ENCODE measurements around the gene XRCC5.
"Not testable (repeated sequence)": the region's sequence is repeated elsewhere in the genome, so short reads cannot be mapped to it uniquely, and the experiment has no call there.

DNA sequence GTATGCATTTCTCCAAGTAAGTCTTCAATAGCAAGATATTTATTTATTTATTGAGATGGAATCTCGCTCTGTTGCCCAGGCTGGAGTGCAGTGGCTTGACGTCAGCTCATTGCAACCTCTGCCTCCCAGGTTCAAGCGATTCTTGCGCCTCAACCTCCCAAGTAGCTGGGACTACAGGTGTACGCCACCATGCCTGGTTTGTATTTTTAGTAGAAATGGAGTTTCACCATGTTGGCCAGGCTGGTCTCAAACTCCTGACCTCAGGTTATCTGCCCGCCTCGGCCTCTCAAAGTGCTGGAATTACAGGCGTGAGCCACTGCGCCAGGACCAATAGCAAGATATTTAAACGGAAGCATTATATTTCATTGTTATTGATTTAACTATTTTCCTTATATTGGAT lies 29.1 kb upstream of the XRCC5 start:
- not testable (repeated sequence) for TF ChIP-seq POLR2A (IDR thresholded peaks at IDR 0.05)
- TF ChIP-seq, protein P1, sequence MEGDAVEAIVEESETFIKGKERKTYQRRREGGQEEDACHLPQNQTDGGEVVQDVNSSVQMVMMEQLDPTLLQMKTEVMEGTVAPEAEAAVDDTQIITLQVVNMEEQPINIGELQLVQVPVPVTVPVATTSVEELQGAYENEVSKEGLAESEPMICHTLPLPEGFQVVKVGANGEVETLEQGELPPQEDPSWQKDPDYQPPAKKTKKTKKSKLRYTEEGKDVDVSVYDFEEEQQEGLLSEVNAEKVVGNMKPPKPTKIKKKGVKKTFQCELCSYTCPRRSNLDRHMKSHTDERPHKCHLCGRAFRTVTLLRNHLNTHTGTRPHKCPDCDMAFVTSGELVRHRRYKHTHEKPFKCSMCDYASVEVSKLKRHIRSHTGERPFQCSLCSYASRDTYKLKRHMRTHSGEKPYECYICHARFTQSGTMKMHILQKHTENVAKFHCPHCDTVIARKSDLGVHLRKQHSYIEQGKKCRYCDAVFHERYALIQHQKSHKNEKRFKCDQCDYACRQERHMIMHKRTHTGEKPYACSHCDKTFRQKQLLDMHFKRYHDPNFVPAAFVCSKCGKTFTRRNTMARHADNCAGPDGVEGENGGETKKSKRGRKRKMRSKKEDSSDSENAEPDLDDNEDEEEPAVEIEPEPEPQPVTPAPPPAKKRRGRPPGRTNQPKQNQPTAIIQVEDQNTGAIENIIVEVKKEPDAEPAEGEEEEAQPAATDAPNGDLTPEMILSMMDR (IDR thresholded peaks at IDR 0.05) = not testable (repeated sequence)

All from testis (tissue), 2 donors.